HepG2 (cell line): ENCODE measurements around the gene CACNG8. TPM values are rescaled to one million over a fixed set of nuclear protein-coding genes. Genes with fewer than 3 reads are reported as not detected.

Experiments used
- ATAC-seq: fragments of 200-7000 bp; cut with Tn5 transposase; 3 replicates; pipeline ENCODE4 v1.9.1; 2020; ENCODE audit warnings: mild to moderate bottlenecking, moderate library complexity
- BruUV-seq: library from RNA; stranded (reverse); fragments of 400-500 nt; replicated peaks from 2 replicates; lab custom pipeline; 2021; lab: Mats Ljungman, UMichigan
- CTCF ChIA-PET: fragments of 300-600 bp; formaldehyde crosslinking; extraction: SDS; loops from one replicate; lab custom pipeline; 2021; ENCODE audit warnings: low total read pairs, inconsistent platforms, low intra/inter-chr PET ratio; lab: Yijun Ruan, JAX
- POLR2A ChIA-PET: fragments of 350-600 bp; sonication (Branson Sonifier 250); formaldehyde crosslinking; loops from one replicate; lab custom pipeline; 2020; ENCODE audit warnings: antibody characterized with exemption, inconsistent platforms; lab: Yijun Ruan, JAX
- DNase-seq: peaks from one replicate; pipeline ENCODE4 v3.0.0-alpha.2; 2015; ENCODE audit warnings: low spot score
- FAIRE-seq: peaks from 3 replicates; lab custom pipeline; 2011; peaks lifted over from hg19 to GRCh38; lab: Jason Lieb, UNC
- H2AFZ ChIP-seq: one replicate; pipeline ENCODE4 v1.6.1; 2011; ENCODE audit warnings: low read length, inconsistent platforms
- H3K27ac ChIP-seq: fragments of 300-600 bp; 3 replicates; pipeline ENCODE4 v1.8.0; 2011; ENCODE audit warnings: mixed run types, mild to moderate bottlenecking, mixed read lengths, low read length, inconsistent platforms; ENCODE audit not compliant: insufficient read depth; ENCODE audit errors: extremely low read length
- H3K27me3 ChIP-seq, 2 experiments: fragments of 200-600 bp in 1 of 2; 2 replicates in 1 of 2; 3 replicates in 1 of 2; pipeline versions ENCODE4 v1.6.0 to v1.8.0; 2011; ENCODE audit warnings: low read length in 2 of 2, mild to moderate bottlenecking in 2 of 2, moderate library complexity in 2 of 2, inconsistent platforms in 1 of 2; ENCODE audit not compliant: insufficient read depth in 2 of 2, control insufficient read depth in 1 of 2
- H3K36me3 ChIP-seq, 2 experiments: fragments of 200-600 bp in 1 of 2; replicated peaks in 1 of 2; 2 replicates in 1 of 2; 3 replicates in 1 of 2; pipeline versions ENCODE4 v1.5.1 to v1.8.0; 2011; ENCODE audit warnings: low read length in 2 of 2, inconsistent platforms in 1 of 2; ENCODE audit not compliant: insufficient read depth in 2 of 2, control insufficient read depth in 1 of 2
- H3K4me1 ChIP-seq: 2 replicates; pipeline ENCODE4 v1.5.1; 2012; ENCODE audit warnings: low read length, inconsistent platforms; ENCODE audit not compliant: insufficient read depth
- H3K4me2 ChIP-seq: 2 replicates; pipeline ENCODE4 v1.6.0; 2011; ENCODE audit warnings: low read depth, low read length, inconsistent platforms
- H3K4me3 ChIP-seq, 3 experiments: fragments of 200-600 bp in 1 of 3; sonication (generic), shearing (Covaris generic) in 1 of 3; replicated peaks in 1 of 3; 2 replicates each; pipeline ENCODE4 v1.5.1; 2011 to 2016; ENCODE audit warnings: low read length in 3 of 3, inconsistent platforms in 2 of 3, low read depth in 2 of 3, mild to moderate bottlenecking in 2 of 3, control low read depth in 1 of 3, mixed read lengths in 1 of 3; ENCODE audit not compliant: insufficient read depth in 1 of 3
- H3K79me2 ChIP-seq: one replicate; pipeline ENCODE4 v1.6.1; 2011; ENCODE audit warnings: low read length, inconsistent platforms; ENCODE audit not compliant: insufficient read depth
- H3K9ac ChIP-seq: 2 replicates; pipeline ENCODE4 v1.6.0; 2011; ENCODE audit warnings: mild to moderate bottlenecking, low read depth, low read length, inconsistent platforms; ENCODE audit not compliant: insufficient read depth
- H3K9me3 ChIP-seq: 2 replicates; pipeline ENCODE4 v1.5.1; 2012; ENCODE audit warnings: mild to moderate bottlenecking, low read length
- H4K20me1 ChIP-seq: 2 replicates; pipeline ENCODE4 v1.6.0; 2011; ENCODE audit warnings: inconsistent platforms, mild to moderate bottlenecking, low read length, moderate library complexity; ENCODE audit not compliant: insufficient read depth
- ATAD3A ChIP-seq: sonication (generic); formaldehyde crosslinking; IDR thresholded peaks from 2 replicates; pipeline ENCODE4 v1.4.0; 2020; ENCODE audit warnings: missing genetic modification reagents
- BORCS8-MEF2B ChIP-seq: sonication (generic); formaldehyde crosslinking; IDR thresholded peaks from 2 replicates; pipeline ENCODE4 v1.8.0; 2022; ENCODE audit warnings: mild to moderate bottlenecking, missing genetic modification reagents
- ELF1 ChIP-seq: sonication (generic); formaldehyde crosslinking; IDR thresholded peaks from 2 replicates; pipeline ENCODE4 v1.4.0; 2020; ENCODE audit warnings: missing genetic modification reagents
- ERF ChIP-seq: IDR thresholded peaks from 2 replicates; pipeline ENCODE4 v1.6.1; 2018; ENCODE audit warnings: missing biosample characterization, missing genetic modification reagents
- KDM4B ChIP-seq: sonication (generic); formaldehyde crosslinking; IDR thresholded peaks from 2 replicates; pipeline ENCODE4 v1.4.0; 2020; ENCODE audit warnings: missing genetic modification reagents
- MXD4 ChIP-seq: IDR thresholded peaks from 2 replicates; pipeline ENCODE4 v1.6.1; 2016; ENCODE audit warnings: mild to moderate bottlenecking, missing biosample characterization, missing genetic modification reagents
- NFE2L2 ChIP-seq: fragments of 150-350 bp; IDR thresholded peaks from 2 replicates; pipeline ENCODE4 v1.6.1; 2014; ENCODE audit warnings: low read length
- PHB2 ChIP-seq: fragments of 450-650 bp; IDR thresholded peaks from 2 replicates; pipeline ENCODE4 v1.6.1; 2018; ENCODE audit not compliant: partially characterized antibody
- RNF2 ChIP-seq: fragments of 450-650 bp; conservative IDR thresholded peaks from 2 replicates; pipeline ENCODE4 v1.6.1; 2016; ENCODE audit warnings: low read depth
- RORA ChIP-seq: sonication (generic); formaldehyde crosslinking; IDR thresholded peaks from 2 replicates; pipeline ENCODE4 v1.5.0; 2020; ENCODE audit warnings: mild to moderate bottlenecking, missing genetic modification reagents, moderate library complexity
- SETDB1 ChIP-seq: sonication (generic); formaldehyde crosslinking; IDR thresholded peaks from 2 replicates; pipeline ENCODE4 v1.5.1; 2020; ENCODE audit warnings: missing genetic modification reagents, mild to moderate bottlenecking, borderline replicate concordance
- ZNF496 ChIP-seq: sonication (generic); formaldehyde crosslinking; IDR thresholded peaks from 2 replicates; pipeline ENCODE4 v1.8.1; 2023; ENCODE audit warnings: mild to moderate bottlenecking, moderate library complexity, missing genetic modification reagents; ENCODE audit not compliant: insufficient replicate concordance
- ZNF746 ChIP-seq: sonication (generic); formaldehyde crosslinking; IDR thresholded peaks from 2 replicates; pipeline ENCODE4 v1.8.0; 2022; ENCODE audit warnings: mild to moderate bottlenecking, missing genetic modification reagents
- ZNF790 ChIP-seq: sonication (generic); formaldehyde crosslinking; IDR thresholded peaks from 2 replicates; pipeline ENCODE4 v1.8.0; 2022; ENCODE audit warnings: missing genetic modification reagents, mild to moderate bottlenecking, borderline replicate concordance
- ZNF841 ChIP-seq: sonication (generic); formaldehyde crosslinking; IDR thresholded peaks from 2 replicates; pipeline ENCODE4 v1.8.1; 2023; ENCODE audit warnings: missing genetic modification reagents, borderline replicate concordance
- WGBS: methylation state at CpG from one replicate; pipeline ENCODE4 v1.1.6; 2017; ENCODE audit warnings: low lambda C conversion rate; 5-methylcytosine and 5-hydroxymethylcytosine counted together
- in situ Hi-C: cut with HindIII; loops from 2 replicates; pipeline ENCODE4 v1.10.0; 2017; ENCODE audit warnings: low pct_unique_long_range_greater_than_20kb; ENCODE audit not compliant: extremely low pct_ligation_motif_present
- intact Hi-C: fragments of 100-400 bp; cut with micrococcal nuclease; formaldehyde crosslinking; loops from one replicate; pipeline ENCODE4 v1.10.0; 2022; ENCODE audit not compliant: unreplicated experiment
- polyA plus RNA-seq, 8 experiments: library from polyadenylated mRNA; depleted of rRNA in 3 of 8; stranded (reverse) in 7 of 8; unstranded in 1 of 8; fragments of >200 nt; fragmentation: Illumina TruSeq in 4 of 8; extraction: Trizol in 4 of 8; gene quantifications; 2 replicates each; pipeline versions ENCODE4 v1.2.1 to v1.2.3, GENCODE V29; 2011 to 2016; ENCODE audit warnings: low read depth in 4 of 8, missing spikeins in 1 of 8, mixed read lengths in 1 of 8; ENCODE audit not compliant: insufficient read depth in 1 of 8
- total RNA-seq, 5 experiments: library from RNA; depleted of rRNA; stranded (reverse); fragments of >200 nt; fragmentation: Illumina TruSeq; extraction: Trizol; gene quantifications; 2 replicates each; pipeline ENCODE4 v1.2.3, GENCODE V29; 2016; ENCODE audit warnings: low read depth in 1 of 5

CACNG8 gene
- total and polyA plus RNA-seq, 2 of the 13 experiments (the other 11 are each of a cell fraction or from before 2014, with no cell fraction given): not detected

DNA sequence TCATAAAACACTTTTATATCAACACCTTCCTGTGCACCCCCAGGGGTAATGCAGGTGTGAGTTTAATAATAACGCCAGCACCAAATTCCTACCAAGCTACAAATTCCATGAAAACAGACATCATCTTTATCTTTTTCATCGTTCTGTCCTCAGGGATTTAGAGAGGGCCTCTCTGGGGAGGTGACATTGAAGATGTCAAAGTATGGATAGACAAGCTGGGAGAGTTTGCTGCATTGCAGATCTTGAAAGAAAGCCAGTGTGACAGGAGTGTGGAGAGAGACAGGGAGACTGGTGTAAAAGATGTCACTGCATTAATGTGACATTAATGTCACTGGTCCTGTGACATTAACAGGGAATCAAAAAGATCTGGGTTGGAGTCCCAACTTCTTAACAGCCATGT, 38.8 kb downstream of the CACNG8 start:
- POLR2A ChIA-PET: no interaction called here
- no peak for ATAC-seq
- in situ Hi-C loops: no loop called here
- intact Hi-C loops: no loop called here
- no peak overlapping the region for H3K4me3 ChIP-seq
- TF ChIP-seq ZNF746 (no peak), RNF2 (no peak), NFE2L2 (no peak), ELF1 (CRISPR knock-in tag) (no peak), MXD4 (CRISPR knock-in tag) (no peak), ZNF790 (CRISPR knock-in tag) (no peak), KDM4B (CRISPR knock-in tag) (no peak), ZNF496 (CRISPR knock-in tag) (no peak), PHB2 (no peak), ZNF841 (CRISPR knock-in tag) (no peak), SETDB1 (CRISPR knock-in tag) (no peak), ATAD3A (CRISPR knock-in tag) (no peak), RORA (CRISPR knock-in tag) (no peak), ERF (no peak), BORCS8-MEF2B (CRISPR knock-in tag) (no peak)
- TF ChIP-seq, all 625 proteins: peak for 0
- CTCF ChIA-PET: no interaction called here
- no peaks in the 10 kb centered on the region for H3K36me3 ChIP-seq
- H4K20me1 ChIP-seq: no peaks in the 10 kb centered on the region
- H3K4me1 ChIP-seq: no peaks in the 10 kb centered on the region
- no peaks in the 10 kb centered on the region; a peak in 2 of 5 replicates for H3K27me3 ChIP-seq
- BruUV-seq: no TSS peak
- DNase-seq: no peak
- no peaks in the 10 kb centered on the region for H3K79me2 ChIP-seq
- no peak overlapping the region for H3K9ac ChIP-seq
- no peak for FAIRE-seq
- no peak overlapping the region for H2AFZ ChIP-seq
- H3K4me2 ChIP-seq: no peak overlapping the region
- no peak overlapping the region for H3K27ac ChIP-seq
- H3K9me3 ChIP-seq: no peaks in the 10 kb centered on the region
- WGBS: 15% methylated on average over 2 of the region's 2 CpGs
